HepG2 (cell line): Measurements from ENCODE around the gene ZFR. TPM values are rescaled to one million over a fixed set of nuclear protein-coding genes. Genes with fewer than 3 reads are reported as not detected.

ENCODE experiments used
- KLF13 ChIP-seq: sonication (generic); formaldehyde crosslinking; IDR thresholded peaks from 2 replicates; pipeline ENCODE4 v1.4.0; 2020; ENCODE audit warnings: mild to moderate bottlenecking, missing genetic modification reagents
- PATZ1 ChIP-seq: sonication (generic); formaldehyde crosslinking; IDR thresholded peaks from 2 replicates; pipeline ENCODE4 v1.4.0; 2020; ENCODE audit warnings: missing genetic modification reagents
- SMAD3 ChIP-seq: sonication (generic); formaldehyde crosslinking; IDR thresholded peaks from 2 replicates; pipeline ENCODE4 v1.4.0; 2020; ENCODE audit warnings: missing genetic modification reagents
- SNRNP70 ChIP-seq: fragments of 200-400 bp; formaldehyde crosslinking; IDR thresholded peaks from 2 replicates; pipeline ENCODE4 v1.6.1; 2017; ENCODE audit warnings: mild to moderate bottlenecking, low read depth, low read length, moderate library complexity
- SP5 ChIP-seq: IDR thresholded peaks from 2 replicates; pipeline ENCODE4 v1.6.1; 2016; ENCODE audit warnings: low read depth, borderline replicate concordance
- TCF7L2 ChIP-seq: IDR thresholded peaks from 2 replicates; pipeline ENCODE4 v1.6.1; 2011; ENCODE audit warnings: mild to moderate bottlenecking, low read depth, low read length, moderate library complexity
- TRIM22 ChIP-seq: fragments of 450-650 bp; IDR thresholded peaks from 2 replicates; pipeline ENCODE4 v1.6.1; 2017
- ZIK1 ChIP-seq: sonication (generic); formaldehyde crosslinking; IDR thresholded peaks from 2 replicates; pipeline ENCODE4 v1.5.0; 2020; ENCODE audit warnings: mild to moderate bottlenecking, low read depth, missing genetic modification reagents, borderline replicate concordance
- ZNF317 ChIP-seq: sonication (generic); formaldehyde crosslinking; IDR thresholded peaks from 2 replicates; pipeline ENCODE4 v1.5.0; 2020; ENCODE audit warnings: mild to moderate bottlenecking, missing genetic modification reagents
- ZNF33B ChIP-seq: sonication (generic); formaldehyde crosslinking; IDR thresholded peaks from 2 replicates; pipeline ENCODE4 v1.5.1; 2020; ENCODE audit warnings: mild to moderate bottlenecking, missing genetic modification reagents
- ZNF567 ChIP-seq: sonication (generic); formaldehyde crosslinking; IDR thresholded peaks from 2 replicates; pipeline ENCODE4 v1.8.1; 2023; ENCODE audit warnings: mild to moderate bottlenecking, missing genetic modification reagents, borderline replicate concordance
- ZNF580 ChIP-seq: IDR thresholded peaks from 2 replicates; pipeline ENCODE4 v1.6.1; 2016; ENCODE audit warnings: low read depth, borderline replicate concordance
- ZNF614 ChIP-seq: IDR thresholded peaks from 2 replicates; pipeline ENCODE4 v1.6.1; 2018; ENCODE audit warnings: missing biosample characterization, missing genetic modification reagents, inconsistent platforms, borderline replicate concordance
- polyA plus RNA-seq, 8 experiments: library from polyadenylated mRNA; depleted of rRNA in 3 of 8; stranded (reverse) in 7 of 8; unstranded in 1 of 8; fragments of >200 nt; fragmentation: Illumina TruSeq in 4 of 8; extraction: Trizol in 4 of 8; gene quantifications; 2 replicates each; pipeline versions ENCODE4 v1.2.1 to v1.2.3, GENCODE V29; 2011 to 2016; ENCODE audit warnings: low read depth in 4 of 8, missing spikeins in 1 of 8, mixed read lengths in 1 of 8; ENCODE audit not compliant: insufficient read depth in 1 of 8
- total RNA-seq, 5 experiments: library from RNA; depleted of rRNA; stranded (reverse); fragments of >200 nt; fragmentation: Illumina TruSeq; extraction: Trizol; gene quantifications; 2 replicates each; pipeline ENCODE4 v1.2.3, GENCODE V29; 2016; ENCODE audit warnings: low read depth in 1 of 5
- TF ChIP-seq, protein P1 (sequence below): IDR thresholded peaks from 2 replicates; pipeline ENCODE4 v1.4.0; 2020; ENCODE audit warnings: mild to moderate bottlenecking, missing genetic modification reagents
- TF ChIP-seq, protein P2 (sequence below): sonication (generic); formaldehyde crosslinking; IDR thresholded peaks from 2 replicates; pipeline ENCODE4 v1.5.0; 2020; ENCODE audit warnings: mild to moderate bottlenecking, missing genetic modification reagents

Gene ZFR
- total and polyA plus RNA-seq, 2 of the 13 experiments (the other 11 are each of a cell fraction or from before 2014, with no cell fraction given) = 89.0 to 92.8 TPM

GRCh38 chr5:32343058-32343672 lies 101.4 kb downstream of the ZFR start (continued):
- TF ChIP-seq, protein P1, sequence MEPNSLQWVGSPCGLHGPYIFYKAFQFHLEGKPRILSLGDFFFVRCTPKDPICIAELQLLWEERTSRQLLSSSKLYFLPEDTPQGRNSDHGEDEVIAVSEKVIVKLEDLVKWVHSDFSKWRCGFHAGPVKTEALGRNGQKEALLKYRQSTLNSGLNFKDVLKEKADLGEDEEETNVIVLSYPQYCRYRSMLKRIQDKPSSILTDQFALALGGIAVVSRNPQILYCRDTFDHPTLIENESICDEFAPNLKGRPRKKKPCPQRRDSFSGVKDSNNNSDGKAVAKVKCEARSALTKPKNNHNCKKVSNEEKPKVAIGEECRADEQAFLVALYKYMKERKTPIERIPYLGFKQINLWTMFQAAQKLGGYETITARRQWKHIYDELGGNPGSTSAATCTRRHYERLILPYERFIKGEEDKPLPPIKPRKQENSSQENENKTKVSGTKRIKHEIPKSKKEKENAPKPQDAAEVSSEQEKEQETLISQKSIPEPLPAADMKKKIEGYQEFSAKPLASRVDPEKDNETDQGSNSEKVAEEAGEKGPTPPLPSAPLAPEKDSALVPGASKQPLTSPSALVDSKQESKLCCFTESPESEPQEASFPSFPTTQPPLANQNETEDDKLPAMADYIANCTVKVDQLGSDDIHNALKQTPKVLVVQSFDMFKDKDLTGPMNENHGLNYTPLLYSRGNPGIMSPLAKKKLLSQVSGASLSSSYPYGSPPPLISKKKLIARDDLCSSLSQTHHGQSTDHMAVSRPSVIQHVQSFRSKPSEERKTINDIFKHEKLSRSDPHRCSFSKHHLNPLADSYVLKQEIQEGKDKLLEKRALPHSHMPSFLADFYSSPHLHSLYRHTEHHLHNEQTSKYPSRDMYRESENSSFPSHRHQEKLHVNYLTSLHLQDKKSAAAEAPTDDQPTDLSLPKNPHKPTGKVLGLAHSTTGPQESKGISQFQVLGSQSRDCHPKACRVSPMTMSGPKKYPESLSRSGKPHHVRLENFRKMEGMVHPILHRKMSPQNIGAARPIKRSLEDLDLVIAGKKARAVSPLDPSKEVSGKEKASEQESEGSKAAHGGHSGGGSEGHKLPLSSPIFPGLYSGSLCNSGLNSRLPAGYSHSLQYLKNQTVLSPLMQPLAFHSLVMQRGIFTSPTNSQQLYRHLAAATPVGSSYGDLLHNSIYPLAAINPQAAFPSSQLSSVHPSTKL = peak; percentile 67
- TF ChIP-seq TCF7L2 (peak; percentile 45; the same call in 1 of the 2 replicates), SP5 (CRISPR knock-in tag) (no peak), SNRNP70 (no peak), ZIK1 (no peak), ZNF33B (CRISPR knock-in tag) (no peak), SMAD3 (no peak), ZNF317 (CRISPR knock-in tag) (no peak), ZNF567 (CRISPR knock-in tag) (no peak), PATZ1 (CRISPR knock-in tag) (peak; percentile 65), TRIM22 (no peak), ZNF614 (CRISPR knock-in tag) (peak; percentile 70), ZNF580 (CRISPR knock-in tag) (no peak), KLF13 (CRISPR knock-in tag) (no peak)
- TF ChIP-seq, protein P2, sequence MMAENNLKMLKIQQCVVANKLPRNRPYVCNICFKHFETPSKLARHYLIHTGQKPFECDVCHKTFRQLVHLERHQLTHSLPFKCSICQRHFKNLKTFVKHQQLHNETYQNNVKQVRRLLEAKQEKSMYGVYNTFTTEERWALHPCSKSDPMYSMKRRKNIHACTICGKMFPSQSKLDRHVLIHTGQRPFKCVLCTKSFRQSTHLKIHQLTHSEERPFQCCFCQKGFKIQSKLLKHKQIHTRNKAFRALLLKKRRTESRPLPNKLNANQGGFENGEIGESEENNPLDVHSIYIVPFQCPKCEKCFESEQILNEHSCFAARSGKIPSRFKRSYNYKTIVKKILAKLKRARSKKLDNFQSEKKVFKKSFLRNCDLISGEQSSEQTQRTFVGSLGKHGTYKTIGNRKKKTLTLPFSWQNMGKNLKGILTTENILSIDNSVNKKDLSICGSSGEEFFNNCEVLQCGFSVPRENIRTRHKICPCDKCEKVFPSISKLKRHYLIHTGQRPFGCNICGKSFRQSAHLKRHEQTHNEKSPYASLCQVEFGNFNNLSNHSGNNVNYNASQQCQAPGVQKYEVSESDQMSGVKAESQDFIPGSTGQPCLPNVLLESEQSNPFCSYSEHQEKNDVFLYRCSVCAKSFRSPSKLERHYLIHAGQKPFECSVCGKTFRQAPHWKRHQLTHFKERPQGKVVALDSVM (CRISPR knock-in tag) = no peak
